Measurements from ENCODE around the gene KIAA1958. TPM values are rescaled to one million over a fixed set of nuclear protein-coding genes. Genes with fewer than 3 reads are reported as not detected.
"Not testable (repeated sequence)": the region's sequence is repeated elsewhere in the genome, so short reads cannot be mapped to it uniquely, and the experiment has no call there.

KIAA1958 gene
- polyA plus RNA-seq, 2 of the 4 experiments (the other 2 are of a cell fraction): 2.2 to 3.7 TPM

DNA sequence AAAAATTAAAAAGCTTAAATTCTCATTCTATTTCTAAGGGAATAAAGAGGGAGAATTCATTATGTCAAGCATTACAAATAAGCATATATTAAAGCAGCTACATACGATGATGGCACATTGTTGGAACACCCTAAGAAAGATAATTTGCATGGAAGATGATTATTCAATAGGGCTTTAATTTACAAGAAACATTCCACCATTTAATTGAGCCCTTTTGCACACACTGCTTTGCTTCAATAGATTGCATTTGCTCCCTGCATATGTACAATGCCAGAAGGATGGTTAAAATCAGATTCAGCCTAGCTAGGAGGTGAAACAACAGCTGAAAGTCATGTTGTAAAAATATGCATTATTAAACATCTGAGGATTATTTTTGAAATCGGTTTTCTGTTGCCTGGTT, 21.8 kb downstream of the KIAA1958 start:
- CTCF ChIA-PET: interaction anchor here (1.3 kb wide), 1 partner anchor 312 kb away, joined by 5 read pairs; no protein-coding TSS in a partner anchor
- 76% methylated on average over 2 of the region's 2 CpGs for WGBS (ENCODE audit: missing lambda C conversion rate)
- Histone ChIP-seq H3K4me2 (no peak overlapping the region), H3K4me1 (peaks cover 15% of the 10 kb centered on the region), H3K9me3 (no peaks in the 10 kb centered on the region), H3K4me3 (no peak overlapping the region), H3K27ac (no peak overlapping the region)
- TF ChIP-seq HOXB5 (CRISPR knock-in tag; IDR thresholded peaks at IDR 0.05) (no peak), TFCP2L1 (CRISPR knock-in tag; IDR thresholded peaks at IDR 0.05) (no peak), KDM1A (IDR thresholded peaks at IDR 0.05; ENCODE audit: low read depth) (no peak), FOSB (CRISPR knock-in tag; IDR thresholded peaks at IDR 0.05) (no peak), NR3C1 (IDR thresholded peaks at IDR 0.05) (no peak), CHD2 (IDR thresholded peaks at IDR 0.05; ENCODE audit: low read length, partially characterized antibody) (no peak), RARB (CRISPR knock-in tag; IDR thresholded peaks at IDR 0.05) (no peak), RFX5 (IDR thresholded peaks at IDR 0.05) (no peak), JUNB (IDR thresholded peaks at IDR 0.05) (no peak), MAFK (IDR thresholded peaks at IDR 0.05; ENCODE audit: partially characterized antibody) (no peak), RNF2 (IDR thresholded peaks at IDR 0.05; ENCODE audit: borderline replicate concordance, low read depth) (no peak), HOXA7 (CRISPR knock-in tag; IDR thresholded peaks at IDR 0.05) (no peak), HEYL (CRISPR knock-in tag; IDR thresholded peaks at IDR 0.05) (no peak), ESRRA (IDR thresholded peaks at IDR 0.05; ENCODE audit: borderline replicate concordance, low read length) (no peak), ZNF302 (CRISPR knock-in tag; IDR thresholded peaks at IDR 0.05) (no peak)
- TF ChIP-seq, protein P1, sequence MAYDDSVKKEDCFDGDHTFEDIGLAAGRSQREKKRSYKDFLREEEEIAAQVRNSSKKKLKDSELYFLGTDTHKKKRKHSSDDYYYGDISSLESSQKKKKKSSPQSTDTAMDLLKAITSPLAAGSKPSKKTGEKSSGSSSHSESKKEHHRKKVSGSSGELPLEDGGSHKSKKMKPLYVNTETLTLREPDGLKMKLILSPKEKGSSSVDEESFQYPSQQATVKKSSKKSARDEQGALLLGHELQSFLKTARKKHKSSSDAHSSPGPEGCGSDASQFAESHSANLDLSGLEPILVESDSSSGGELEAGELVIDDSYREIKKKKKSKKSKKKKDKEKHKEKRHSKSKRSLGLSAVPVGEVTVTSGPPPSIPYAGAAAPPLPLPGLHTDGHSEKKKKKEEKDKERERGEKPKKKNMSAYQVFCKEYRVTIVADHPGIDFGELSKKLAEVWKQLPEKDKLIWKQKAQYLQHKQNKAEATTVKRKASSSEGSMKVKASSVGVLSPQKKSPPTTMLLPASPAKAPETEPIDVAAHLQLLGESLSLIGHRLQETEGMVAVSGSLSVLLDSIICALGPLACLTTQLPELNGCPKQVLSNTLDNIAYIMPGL (CRISPR knock-in tag; IDR thresholded peaks at IDR 0.05; ENCODE audit: borderline replicate concordance): no peak
- DNase-seq (ENCODE audit: low read depth in 1 of 2, low spot score in 1 of 2) (no peak), ATAC-seq (no peak), FAIRE-seq (no peak)
- POLR2A ChIA-PET: no interaction called here

GRCh38 chr9:112512377-112512776, 25.8 kb downstream of the KIAA1958 start:
- H3K4me2 ChIP-seq; DNase-seq (ENCODE audit: low read depth in 1 of 2, low spot score in 1 of 2); H3K9me3 ChIP-seq; POLR2A ChIA-PET; H3K4me3 ChIP-seq; H3K27ac ChIP-seq; CTCF ChIA-PET; H3K4me1 ChIP-seq; ATAC-seq; FAIRE-seq: not testable (repeated sequence)
- WGBS (ENCODE audit: missing lambda C conversion rate): 82% methylated on average over 4 of the region's 4 CpGs

- Histone ChIP-seq H3K9me3 (no peaks in the 10 kb centered on the region), H3K4me1 (no peaks in the 10 kb centered on the region), H3K4me3 (no peak overlapping the region), H3K4me2 (no peak overlapping the region), H3K27ac (no peak overlapping the region)
- no peak for ATAC-seq
- TF ChIP-seq ZNF302 (CRISPR knock-in tag; IDR thresholded peaks at IDR 0.05): no peak
- no peak for TF ChIP-seq RCOR1 (IDR thresholded peaks at IDR 0.05; ENCODE audit: low read depth, low read length)
- TF ChIP-seq EHMT2 (IDR thresholded peaks at IDR 0.05; ENCODE audit: low read depth): no peak
- no peak for TF ChIP-seq MAZ (IDR thresholded peaks at IDR 0.05; ENCODE audit: borderline replicate concordance, low read depth, low read length)
- WGBS (ENCODE audit: missing lambda C conversion rate): 93% methylated on average over 2 of the region's 2 CpGs
- ChIA-PET POLR2A (no interaction called here), CTCF (interaction anchor here (0.6 kb wide), 1 partner anchor 404 kb away, joined by 3 read pairs; no protein-coding TSS in a partner anchor)
- no peak for DNase-seq (ENCODE audit: low read depth in 1 of 2, low spot score in 1 of 2)
- no peak for FAIRE-seq
Observed at GRCh38 chr9:112516769-112517168, 30.1 kb downstream of the KIAA1958 start.

DNA sequence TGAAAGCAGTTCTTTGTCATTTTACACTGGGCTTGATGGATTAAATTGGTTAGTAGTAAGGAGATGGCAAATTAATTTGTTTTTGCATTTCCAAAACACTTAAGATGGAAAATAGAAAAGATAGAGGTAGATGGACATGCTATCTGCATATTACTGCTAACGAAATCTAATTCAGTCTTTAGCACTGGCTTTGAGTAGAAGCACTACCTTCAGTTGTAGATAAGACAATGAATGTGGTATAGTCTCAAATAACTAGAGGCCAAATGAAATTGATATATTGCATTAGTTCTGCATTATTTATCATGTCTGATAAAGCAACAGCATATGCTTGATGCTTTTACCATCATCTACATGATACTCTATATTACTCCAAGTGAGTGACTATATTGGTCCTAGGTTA, 33.4 kb downstream of the KIAA1958 start:
- CTCF ChIA-PET: interaction anchor here (1.5 kb wide), 1 partner anchor 11 kb away, joined by 3 read pairs; no protein-coding TSS in a partner anchor
- Histone ChIP-seq H3K27ac (no peak overlapping the region), H3K4me1 (no peaks in the 10 kb centered on the region), H3K4me2 (no peak overlapping the region), H3K9me3 (no peaks in the 10 kb centered on the region), H3K4me3 (no peak overlapping the region)
- TF ChIP-seq JUN (IDR thresholded peaks at IDR 0.05) (no peak), PBX3 (IDR thresholded peaks at IDR 0.05) (no peak), ZNF302 (CRISPR knock-in tag; IDR thresholded peaks at IDR 0.05) (no peak), JUNB (IDR thresholded peaks at IDR 0.05) (no peak), HEYL (CRISPR knock-in tag; IDR thresholded peaks at IDR 0.05) (no peak), MAZ (IDR thresholded peaks at IDR 0.05; ENCODE audit: borderline replicate concordance, low read depth, low read length) (no peak), HES2 (IDR thresholded peaks at IDR 0.05) (no peak)
- no peak for DNase-seq (ENCODE audit: low read depth in 1 of 2, low spot score in 1 of 2)
- 84% methylated on average over 1 of the region's 1 CpG for WGBS (ENCODE audit: missing lambda C conversion rate)
- FAIRE-seq: no peak
- ATAC-seq: no peak
- POLR2A ChIA-PET: no interaction called here
